HG03457 (cell line): ENCODE data around the gene ANKRD44.
"Not testable (repeated sequence)": the region's sequence is repeated elsewhere in the genome, so short reads cannot be mapped to it uniquely, and the experiment has no call there.

ENCODE experiments used
- ATAC-seq: cut with Tn5 transposase; IDR thresholded peaks from one replicate; pipeline ENCODE4 v1.9.1; 2021; ENCODE audit warnings: moderate number of reproducible peaks; ENCODE audit not compliant: unreplicated experiment

The ANKRD44 gene

GRCh38 chr2:197241153-197241552 lies 69.4 kb downstream of the ANKRD44 start:
- ATAC-seq, result no peak

- no peak for ATAC-seq
These were observed 70.0 kb downstream of the ANKRD44 start for GRCh38 chr2:197240421-197241041.

- ATAC-seq, result not testable (repeated sequence)
These were observed 70.6 kb downstream of the ANKRD44 start for GRCh38 chr2:197240018-197240417.

GRCh38 chr2:197239434-197239833 lies 71.1 kb downstream of the ANKRD44 start:
- ATAC-seq, result no peak

- peak; percentile 45 for ATAC-seq
These were observed 72.6 kb downstream of the ANKRD44 start for GRCh38 chr2:197238043-197238365.

GRCh38 chr2:197237291-197238042 lies 73.1 kb downstream of the ANKRD44 start:
- ATAC-seq, result no peak

- no peak for ATAC-seq
These were observed 73.8 kb downstream of the ANKRD44 start for GRCh38 chr2:197236816-197237215.

- ATAC-seq, result no peak
These were observed 74.4 kb downstream of the ANKRD44 start for GRCh38 chr2:197236159-197236558.

- ATAC-seq, result no peak
These were observed 74.9 kb downstream of the ANKRD44 start for GRCh38 chr2:197235711-197236110.

- no peak for ATAC-seq
These were observed 75.8 kb downstream of the ANKRD44 start for GRCh38 chr2:197234671-197235191.

GRCh38 chr2:197233473-197233872 lies 77.1 kb downstream of the ANKRD44 start:
- ATAC-seq, result no peak

GRCh38 chr2:197232010-197232409 lies 78.6 kb downstream of the ANKRD44 start:
- ATAC-seq, result no peak

- no peak for ATAC-seq
These were observed 80.8 kb downstream of the ANKRD44 start for GRCh38 chr2:197229509-197230443.

GRCh38 chr2:197223451-197223850 lies 87.1 kb downstream of the ANKRD44 start:
- no peak for ATAC-seq

GRCh38 chr2:197219636-197220035 lies 90.9 kb downstream of the ANKRD44 start:
- ATAC-seq, result no peak

GRCh38 chr2:197217541-197217940 lies 93.0 kb downstream of the ANKRD44 start:
- no peak for ATAC-seq

GRCh38 chr2:197216361-197216979 lies 94.1 kb downstream of the ANKRD44 start:
- ATAC-seq, result peak; percentile 57

- ATAC-seq, result no peak
These were observed 94.7 kb downstream of the ANKRD44 start for GRCh38 chr2:197215748-197216360.

GRCh38 chr2:197212344-197213262 lies 98.0 kb downstream of the ANKRD44 start:
- ATAC-seq, result no peak
